Duodenal mucosa (tissue), 2 donors: ENCODE results near the gene SPG21.

Experiments
- H3K27ac ChIP-seq: one replicate; pipeline ENCODE4 v1.7.0; 2013; ENCODE audit warnings: low read depth, low read length
- H3K27me3 ChIP-seq, 2 donors: one replicate each; pipeline ENCODE4 v1.7.0; 2013; ENCODE audit warnings: low read length in 2 of 2, control low read depth in 1 of 2; ENCODE audit not compliant: insufficient read depth in 2 of 2, control insufficient read depth in 1 of 2
- H3K36me3 ChIP-seq, 2 donors: one replicate each; pipeline ENCODE4 v1.7.0; 2013; ENCODE audit warnings: low read length in 2 of 2, control low read depth in 1 of 2; ENCODE audit not compliant: insufficient read depth in 2 of 2, control insufficient read depth in 1 of 2
- H3K4me1 ChIP-seq, 2 donors: one replicate each; pipeline ENCODE4 v1.7.0; 2013; ENCODE audit warnings: low read length in 2 of 2, control low read depth in 1 of 2; ENCODE audit not compliant: insufficient read depth in 2 of 2, control insufficient read depth in 1 of 2
- H3K4me3 ChIP-seq, 2 donors: one replicate each; pipeline ENCODE4 v1.7.0; 2013; ENCODE audit warnings: low read length in 2 of 2, low read depth in 1 of 2
- H3K9ac ChIP-seq, 2 donors: one replicate each; pipeline ENCODE4 v1.7.0; 2013; ENCODE audit warnings: low read length in 2 of 2, low read depth in 1 of 2
- H3K9me3 ChIP-seq, 2 donors: one replicate each; pipeline ENCODE4 v1.7.0; 2013; ENCODE audit warnings: low read length in 2 of 2, control low read depth in 1 of 2; ENCODE audit not compliant: control insufficient read depth in 1 of 2

SPG21 gene

DNA sequence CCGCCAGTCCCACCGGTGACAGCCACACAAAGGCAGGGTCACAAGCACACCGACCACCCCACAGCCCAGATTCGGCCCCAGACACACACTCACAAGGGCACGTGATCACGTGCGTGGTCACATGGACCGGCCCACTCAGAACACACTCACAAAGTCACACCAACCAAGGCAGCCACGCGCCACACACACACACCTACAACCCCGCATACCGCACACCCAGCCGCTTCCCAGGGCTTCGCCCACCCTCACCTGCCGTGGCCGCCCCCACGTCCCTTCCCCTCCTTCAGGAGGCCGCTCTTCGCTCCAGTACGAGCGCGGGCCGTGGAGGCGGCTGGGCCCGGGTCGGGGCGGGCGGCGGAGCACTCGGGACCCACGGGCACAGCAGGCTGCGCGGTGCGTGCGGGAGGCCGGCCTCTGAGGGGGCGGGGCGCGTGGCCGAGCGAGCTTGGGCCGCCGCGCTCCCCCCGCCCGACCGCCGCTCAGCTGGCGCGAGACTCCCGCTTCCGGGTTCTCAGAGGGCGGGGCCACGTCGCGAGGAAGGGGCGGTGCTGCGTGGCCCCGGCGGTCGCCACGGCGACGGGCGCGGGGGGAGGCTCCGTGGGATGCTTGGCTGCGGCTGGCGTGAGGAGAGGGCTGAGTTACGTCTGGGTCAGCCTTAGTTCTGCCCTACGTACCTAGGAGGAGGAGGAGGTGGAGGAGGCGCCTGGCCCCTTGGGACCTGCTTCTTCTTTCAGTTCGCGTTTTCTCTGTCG lies at the start of gene SPG21:
Gene SPG21, minus strand, starts transcription at position 499 of the 752 bp plus-strand sequence. CDS start 6,345 bp downstream, outside the sequence.
- no peaks in the 10 kb centered on the region for H3K9me3 ChIP-seq
- H3K27ac ChIP-seq = peak within 1 kb of the TSS; percentile 84
- no peaks in the 10 kb centered on the region for H3K36me3 ChIP-seq
- peak within 1 kb of the TSS; percentile 67 to 87 for H3K9ac ChIP-seq
- peak within 1 kb of the TSS; percentile 84 to 98 for H3K4me3 ChIP-seq
- no peaks in the 10 kb centered on the region for H3K27me3 ChIP-seq
- peaks cover 9 to 13% of the 10 kb centered on the region in 2 donors for H3K4me1 ChIP-seq

- Histone ChIP-seq H3K9ac (no peak overlapping the region), H3K4me3 (no peak overlapping the region), H3K4me1 (peaks cover 38 to 43% of the 10 kb centered on the region in 2 donors), H3K27ac (no peak overlapping the region), H3K9me3 (no peaks in the 10 kb centered on the region), H3K27me3 (no peaks in the 10 kb centered on the region), H3K36me3 (no peaks in the 10 kb centered on the region)
Measured at GRCh38 chr15:65038836-65039235, 49.1 kb upstream of the SPG21 start.

GRCh38 chr15:65038428-65038827 lies 48.7 kb upstream of the SPG21 start:
- Histone ChIP-seq H3K9me3 (no peaks in the 10 kb centered on the region), H3K36me3 (no peaks in the 10 kb centered on the region), H3K27ac (no peak overlapping the region), H3K27me3 (no peaks in the 10 kb centered on the region), H3K4me1 (peaks cover 40 to 44% of the 10 kb centered on the region in 2 donors), H3K4me3 (no peak overlapping the region), H3K9ac (no peak overlapping the region)

- Histone ChIP-seq H3K27me3 (no peaks in the 10 kb centered on the region), H3K9ac (no peak overlapping the region), H3K4me3 (no peak overlapping the region), H3K36me3 (no peaks in the 10 kb centered on the region), H3K9me3 (no peaks in the 10 kb centered on the region), H3K27ac (no peak overlapping the region), H3K4me1 (peaks cover 39 to 44% of the 10 kb centered on the region in 2 donors)
Measured at GRCh38 chr15:65037309-65037708, 47.6 kb upstream of the SPG21 start.

GRCh38 chr15:65034719-65035118 lies 45.0 kb upstream of the SPG21 start:
- H3K27me3 ChIP-seq = no peaks in the 10 kb centered on the region
- peaks cover 33 to 35% of the 10 kb centered on the region in 2 donors for H3K4me1 ChIP-seq
- H3K9ac ChIP-seq = no peak overlapping the region
- H3K9me3 ChIP-seq = no peaks in the 10 kb centered on the region
- no peak overlapping the region for H3K4me3 ChIP-seq
- H3K36me3 ChIP-seq = no peaks in the 10 kb centered on the region
- no peak overlapping the region for H3K27ac ChIP-seq

DNA sequence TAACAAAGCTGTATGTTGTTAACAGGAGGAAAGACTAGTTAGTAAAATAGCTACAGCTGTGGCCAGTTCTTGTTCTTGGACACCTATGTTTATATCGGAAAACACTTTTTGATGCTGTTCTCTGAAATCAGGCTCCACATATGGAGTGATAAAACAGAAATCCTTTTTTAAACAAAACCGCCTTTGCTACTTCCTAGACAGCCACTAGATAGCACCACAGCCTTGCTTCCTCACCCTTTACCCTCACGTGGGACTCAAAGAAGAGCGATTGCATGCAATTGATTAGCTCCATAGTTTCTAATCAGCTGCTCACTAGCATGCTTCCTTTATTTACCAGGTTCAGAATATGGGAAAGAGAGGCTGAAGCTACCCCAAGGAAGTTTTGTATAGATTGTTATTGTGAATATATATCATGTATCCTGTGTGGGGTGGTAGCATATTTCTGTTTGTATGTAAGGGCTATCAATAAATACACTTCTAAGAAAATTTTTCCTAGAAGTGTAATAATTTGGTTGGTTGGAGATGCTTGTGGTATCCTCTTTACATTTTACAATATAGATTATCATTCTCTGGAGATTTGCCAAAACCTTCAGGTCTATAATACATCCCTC lies 44.0 kb upstream of the SPG21 start:
- Histone ChIP-seq H3K9me3 (no peaks in the 10 kb centered on the region), H3K9ac (peak overlapping the region in 1 of 2 donors; percentile 16), H3K36me3 (no peaks in the 10 kb centered on the region), H3K4me3 (no peak overlapping the region), H3K27ac (no peak overlapping the region), H3K4me1 (peaks cover 26 to 27% of the 10 kb centered on the region in 2 donors), H3K27me3 (no peaks in the 10 kb centered on the region)

- H3K4me1 ChIP-seq = peaks cover 30% of the 10 kb centered on the region in 2 donors
- no peaks in the 10 kb centered on the region for H3K9me3 ChIP-seq
- H3K4me3 ChIP-seq = no peak overlapping the region
- H3K27ac ChIP-seq = no peak overlapping the region
- peak overlapping the region in 1 of 2 donors; percentile 16 for H3K9ac ChIP-seq
- no peaks in the 10 kb centered on the region for H3K36me3 ChIP-seq
- no peaks in the 10 kb centered on the region for H3K27me3 ChIP-seq
Measured at GRCh38 chr15:65032801-65033537, 43.3 kb upstream of the SPG21 start.

DNA sequence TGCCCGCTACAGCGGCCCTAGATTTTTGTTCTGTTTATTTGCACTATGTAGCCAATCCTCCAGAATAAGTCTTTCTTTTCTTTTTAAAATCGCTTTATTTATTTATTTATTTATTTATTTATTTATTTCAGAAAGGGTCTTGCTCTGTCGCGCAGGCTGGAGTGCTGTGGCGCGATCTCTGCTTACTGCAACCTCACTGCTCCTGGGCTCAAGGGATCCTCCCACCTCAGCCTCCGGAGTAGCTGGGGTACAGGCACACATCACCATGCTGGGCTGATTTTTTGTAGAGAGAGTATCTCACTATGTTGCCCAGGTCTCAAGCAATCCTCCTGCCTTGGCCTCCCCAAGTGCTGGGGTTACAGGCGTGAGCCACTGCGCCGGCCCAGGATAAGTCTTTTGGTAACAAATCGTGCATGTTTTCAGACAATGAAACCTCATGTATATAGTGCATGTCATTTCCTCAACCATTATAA lies 40.1 kb upstream of the SPG21 start:
- Histone ChIP-seq H3K9ac (no peak overlapping the region), H3K4me1 (peaks cover 28% of the 10 kb centered on the region in 2 donors), H3K27ac (peak overlapping the region; percentile 42)

GRCh38 chr15:65028921-65029735 lies 39.4 kb upstream of the SPG21 start, which contains the start of gene MTFMT:
MTFMT (minus strand) TSS chr15:65029639; CDS start chr15:65029613, 26 bp downstream.
- Histone ChIP-seq H3K4me3 (peak within 1 kb of the TSS; percentile 94 to 97), H3K36me3 (peaks cover 4 to 24% of the 10 kb centered on the region in 2 donors), H3K9ac (peak within 1 kb of the TSS; percentile 84 to 90), H3K27ac (peak within 1 kb of the TSS; percentile 42), H3K27me3 (no peaks in the 10 kb centered on the region), H3K4me1 (peaks cover 27% of the 10 kb centered on the region in 2 donors), H3K9me3 (no peaks in the 10 kb centered on the region)

More for the DNA sequence above, 40.1 kb upstream of the SPG21 start:
- Histone ChIP-seq H3K9me3 (no peaks in the 10 kb centered on the region), H3K36me3 (peaks cover 4 to 18% of the 10 kb centered on the region in 2 donors), H3K27me3 (no peaks in the 10 kb centered on the region), H3K4me3 (no peak overlapping the region)
